Spleen (tissue), 11 donors: Measurements from ENCODE around the gene FAM193A. TPM values are rescaled to one million over a fixed set of nuclear protein-coding genes. Genes with fewer than 3 reads are reported as not detected.
A peak's percentile ranks its signal among the peaks of the same experiment; 100 is the strongest.

Experiments used
- DNase-seq: peaks from one replicate; pipeline ENCODE4 v3.0.0-alpha.2; 2020
- H3K27ac ChIP-seq, 8 donors: fragments of 200-600 bp; sonication (generic) in 7 of 8; 1 replicate in 4 of 8; 2 replicates in 4 of 8; pipeline versions ENCODE4 v1.5.0 to v1.8.0; 2016 to 2021; ENCODE audit warnings: inconsistent platforms in 4 of 8, mild to moderate bottlenecking in 4 of 8, moderate library complexity in 1 of 8
- H3K27me3 ChIP-seq, 7 donors: fragments of 200-600 bp; sonication (generic) in 6 of 7; replicated peaks in 1 of 7; 1 replicate in 4 of 7; 2 replicates in 3 of 7; pipeline versions ENCODE4 v1.5.0 to v1.8.0; 2016 to 2021; ENCODE audit warnings: inconsistent platforms in 3 of 7, mild to moderate bottlenecking in 1 of 7
- H3K36me3 ChIP-seq, 6 donors: fragments of 200-600 bp; sonication (generic) in 5 of 6; 1 replicate in 4 of 6; 2 replicates in 2 of 6; pipeline versions ENCODE4 v1.5.0 to v1.8.0; 2016 to 2021; ENCODE audit warnings: inconsistent platforms in 2 of 6
- H3K4me1 ChIP-seq, 6 donors: fragments of 200-600 bp; sonication (generic) in 5 of 6; 1 replicate in 3 of 6; 2 replicates in 3 of 6; pipeline versions ENCODE4 v1.5.0 to v1.8.0; 2016 to 2021; ENCODE audit warnings: inconsistent platforms in 3 of 6
- H3K4me3 ChIP-seq, 8 donors: fragments of 200-600 bp; sonication (generic) in 7 of 8; 1 replicate in 4 of 8; 2 replicates in 4 of 8; pipeline versions ENCODE4 v1.5.0 to v1.8.0; 2016 to 2021; ENCODE audit warnings: inconsistent platforms in 4 of 8, mild to moderate bottlenecking in 4 of 8, moderate library complexity in 2 of 8
- H3K9me3 ChIP-seq, 8 donors: fragments of 200-600 bp; sonication (generic) in 7 of 8; 1 replicate in 4 of 8; 2 replicates in 4 of 8; pipeline versions ENCODE4 v1.5.0 to v1.8.0; 2016 to 2021; ENCODE audit warnings: inconsistent platforms in 4 of 8
- POLR2A ChIP-seq, 3 donors: fragments of 450-650 bp; IDR thresholded peaks; one replicate each; pipeline ENCODE4 v1.5.1; 2017; ENCODE audit warnings: antibody characterized with exemption in 3 of 3, mild to moderate bottlenecking in 1 of 3
- POLR2AphosphoS5 ChIP-seq, 3 donors: sonication (generic); formaldehyde crosslinking; IDR thresholded peaks; one replicate each; pipeline ENCODE4 v1.5.1; 2017; ENCODE audit warnings: antibody characterized with exemption in 3 of 3
- WGBS, 5 donors: extraction: QIAGEN DNeasy Blood & Tissue Kit in 3 of 5; methylation state at CpG; one replicate each; pipeline versions ENCODE4 v1.1.5 to v1.1.7; 2013 to 2018; 5-methylcytosine and 5-hydroxymethylcytosine counted together
- intact Hi-C: fragments of 100-400 bp; cut with DNase I; formaldehyde crosslinking; loops from one replicate; pipeline ENCODE4 v1.15.0; 2023; ENCODE audit warnings: low total_unique reads
- polyA plus RNA-seq, 3 donors: library from polyadenylated mRNA; stranded (reverse); fragments of 200-250 nt; gene quantifications; one replicate each; pipeline ENCODE4 v1.2.1, GENCODE V29; 2013
- total RNA-seq, 7 donors: library from RNA; depleted of rRNA in 3 of 7; stranded (reverse); fragments of >200 nt in 3 of 7; fragmentation: NEBNext Ultra II Directional in 4 of 7; extraction: Animal tissue kit (Norgen Biotek cat#: 25700) in 4 of 7; gene quantifications; one replicate each; pipeline versions ENCODE4 v1.1.0 to v1.2.1, GENCODE V29; 2016 to 2021
- TF ChIP-seq, protein P1 (sequence below), 11 experiments: fragments of 200-600 bp in 7 of 11; fragments of 450-650 bp in 4 of 11; sonication (generic) in 4 of 11; IDR thresholded peaks in 8 of 11; conservative IDR thresholded peaks in 3 of 11; 1 replicate in 7 of 11; 2 replicates in 4 of 11; pipeline versions ENCODE4 v1.4.0 to v1.8.0; 2016 to 2021; ENCODE audit warnings: antibody characterized with exemption in 11 of 11, inconsistent platforms in 4 of 11, mild to moderate bottlenecking in 1 of 11
- donor health status: healthy with polysubstance abuse.
- donor health status: DM: no; HTN: no; CAD: no; lungs with moderate emphysema.
- donor health status: DM: no; HTN: no; CAD: no.
- donor health status: Bipolar disorder and iron deficiency.
- donor health status: healthy.
- donor health status: DM: no; HTN: no; CAD: no.
- donor health status: DM: yes; HTN: yes; CAD: no.

The FAM193A gene
- total and polyA plus RNA-seq, 10 donors = 6.2 to 37.7 (median 31.6) TPM

DNA sequence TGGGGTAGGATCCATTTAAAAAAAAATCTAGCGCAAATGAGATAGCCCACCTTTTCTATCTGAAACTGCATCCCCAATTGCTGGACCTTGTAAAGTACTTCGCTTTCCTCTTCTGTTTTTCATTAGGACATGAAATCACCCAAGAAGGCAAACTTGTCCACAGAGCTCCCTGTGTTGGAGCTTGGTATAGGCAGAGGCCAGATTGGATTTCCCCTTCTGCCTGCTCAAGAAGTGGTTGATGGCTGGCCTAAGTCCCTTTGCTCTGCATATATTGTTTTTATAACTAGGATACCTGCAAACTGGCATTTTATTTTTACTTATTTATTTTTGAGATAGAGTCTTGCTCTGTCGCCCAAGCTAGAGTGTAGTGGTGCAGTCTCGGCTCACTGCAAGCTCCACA lies 39.1 kb upstream of the FAM193A start:
- intact Hi-C loops = no loop called here
- TF ChIP-seq POLR2AphosphoS5 (IDR thresholded peaks at IDR 0.05) (no peak), POLR2A (IDR thresholded peaks at IDR 0.05) (no peak)
- TF ChIP-seq, protein P1, sequence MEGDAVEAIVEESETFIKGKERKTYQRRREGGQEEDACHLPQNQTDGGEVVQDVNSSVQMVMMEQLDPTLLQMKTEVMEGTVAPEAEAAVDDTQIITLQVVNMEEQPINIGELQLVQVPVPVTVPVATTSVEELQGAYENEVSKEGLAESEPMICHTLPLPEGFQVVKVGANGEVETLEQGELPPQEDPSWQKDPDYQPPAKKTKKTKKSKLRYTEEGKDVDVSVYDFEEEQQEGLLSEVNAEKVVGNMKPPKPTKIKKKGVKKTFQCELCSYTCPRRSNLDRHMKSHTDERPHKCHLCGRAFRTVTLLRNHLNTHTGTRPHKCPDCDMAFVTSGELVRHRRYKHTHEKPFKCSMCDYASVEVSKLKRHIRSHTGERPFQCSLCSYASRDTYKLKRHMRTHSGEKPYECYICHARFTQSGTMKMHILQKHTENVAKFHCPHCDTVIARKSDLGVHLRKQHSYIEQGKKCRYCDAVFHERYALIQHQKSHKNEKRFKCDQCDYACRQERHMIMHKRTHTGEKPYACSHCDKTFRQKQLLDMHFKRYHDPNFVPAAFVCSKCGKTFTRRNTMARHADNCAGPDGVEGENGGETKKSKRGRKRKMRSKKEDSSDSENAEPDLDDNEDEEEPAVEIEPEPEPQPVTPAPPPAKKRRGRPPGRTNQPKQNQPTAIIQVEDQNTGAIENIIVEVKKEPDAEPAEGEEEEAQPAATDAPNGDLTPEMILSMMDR (IDR thresholded peaks at IDR 0.05 in 8 of 11, conservative IDR thresholded peaks at IDR 0.05 in 3 of 11) = no peak
- no peak for DNase-seq
- Histone ChIP-seq H3K36me3 (peaks cover 7 to 100% (median 77%) of the 10 kb centered on the region in 6 donors), H3K4me3 (no peak overlapping the region), H3K9me3 (no peaks in the 10 kb centered on the region), H3K27ac (peak overlapping the region in 7 of 8 donors; percentile 3 to 74 (median 59)), H3K27me3 (no peaks in the 10 kb centered on the region), H3K4me1 (peaks cover 0 to 57% (median 29%) of the 10 kb centered on the region in 6 donors)
- WGBS, 5 donors = 76 to 94% (median 88%) methylated on average over 4 of the region's 4 CpGs

DNA sequence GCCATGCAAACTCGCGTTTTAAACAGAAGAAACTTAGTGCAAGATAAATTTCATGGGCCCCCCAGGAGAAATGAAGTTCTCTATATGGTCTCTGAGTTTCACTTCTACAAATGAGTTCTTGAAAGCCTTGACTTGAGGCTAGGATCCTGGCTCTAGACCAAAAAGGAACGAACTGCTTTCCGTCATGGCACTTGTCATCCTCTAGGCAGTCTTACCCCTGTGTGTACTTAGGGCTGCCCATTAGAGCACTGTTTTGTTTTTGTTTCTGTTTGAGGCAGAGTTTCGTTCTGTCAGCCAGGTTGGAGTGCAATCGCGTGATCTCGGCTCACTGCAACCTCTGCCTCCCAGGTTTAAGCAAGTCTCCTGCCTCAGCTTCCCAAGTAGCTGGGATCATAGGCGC lies 38.5 kb upstream of the FAM193A start:
- Histone ChIP-seq H3K4me3 (no peak overlapping the region), H3K4me1 (peaks cover 0 to 51% (median 25%) of the 10 kb centered on the region in 6 donors), H3K9me3 (no peaks in the 10 kb centered on the region), H3K27me3 (no peaks in the 10 kb centered on the region), H3K36me3 (peaks cover under 1 to 100% (median 76%) of the 10 kb centered on the region in 6 donors), H3K27ac (peak overlapping the region in 6 of 8 donors; percentile 4 to 74 (median 64))
- intact Hi-C loops = no loop called here
- DNase-seq = no peak
- 57 to 84% (median 80%) methylated on average over 9 of the region's 9 CpGs for WGBS, 5 donors
- TF ChIP-seq POLR2A (IDR thresholded peaks at IDR 0.05) (no peak), POLR2AphosphoS5 (IDR thresholded peaks at IDR 0.05) (peak in 1 of 3 donors; percentile 65)
- TF ChIP-seq, protein P1 (IDR thresholded peaks at IDR 0.05 in 8 of 11, conservative IDR thresholded peaks at IDR 0.05 in 3 of 11) = peak in 1 of 11 experiments; percentile 15

DNA sequence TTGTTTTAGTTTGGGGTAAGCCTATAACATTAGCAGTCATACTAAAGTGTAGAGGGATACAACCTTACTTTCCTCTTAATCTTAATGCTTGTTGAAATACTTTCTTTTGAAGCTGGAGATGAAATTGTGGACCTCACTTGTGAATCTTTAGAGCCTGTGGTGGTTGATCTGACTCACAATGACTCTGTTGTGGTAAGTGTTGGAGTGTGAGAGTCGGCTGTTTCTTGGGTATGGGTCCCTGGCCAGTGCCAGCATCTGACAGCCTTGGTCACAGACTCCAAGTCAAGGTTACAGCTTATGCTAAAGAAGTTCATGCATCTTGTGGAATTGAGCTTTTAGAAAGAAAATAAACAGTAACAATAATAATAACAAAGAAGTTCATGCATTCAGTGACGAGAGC lies 35.9 kb upstream of the FAM193A start:
- intact Hi-C loops = no loop called here
- TF ChIP-seq POLR2A (IDR thresholded peaks at IDR 0.05) (no peak), POLR2AphosphoS5 (IDR thresholded peaks at IDR 0.05) (no peak)
- TF ChIP-seq, protein P1 (IDR thresholded peaks at IDR 0.05 in 8 of 11, conservative IDR thresholded peaks at IDR 0.05 in 3 of 11) = no peak
- H3K27me3 ChIP-seq = no peaks in the 10 kb centered on the region

DNA sequence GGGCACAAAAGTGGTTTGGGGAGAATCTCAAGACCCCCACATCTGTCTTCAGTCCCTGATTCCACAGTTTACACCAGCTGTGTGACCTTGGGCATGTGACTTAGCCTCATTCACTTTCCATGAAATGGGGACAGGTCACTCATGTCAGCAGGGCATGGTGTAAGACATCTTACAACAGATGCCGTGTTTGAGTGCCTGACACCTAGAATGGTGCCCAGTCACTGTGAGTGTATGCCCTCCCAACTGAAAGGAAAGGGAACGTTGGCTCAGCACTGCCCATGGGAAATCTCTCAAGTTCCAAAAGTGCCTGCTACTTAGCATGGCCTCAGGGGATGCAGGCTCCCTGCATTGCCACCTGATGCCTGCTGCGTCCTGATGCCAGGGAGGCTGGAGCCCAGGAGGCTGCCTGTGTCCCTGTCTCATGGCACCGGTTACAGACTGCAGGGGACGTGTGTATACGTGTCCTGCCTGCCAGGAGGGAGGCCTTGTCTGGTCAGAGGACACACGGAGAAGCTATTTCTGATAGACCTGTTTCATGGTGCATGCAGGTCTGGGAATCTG lies 35.3 kb upstream of the FAM193A start:
- H3K27me3 ChIP-seq = no peaks in the 10 kb centered on the region
- peaks cover 0 to 33% (median 16%) of the 10 kb centered on the region in 6 donors for H3K4me1 ChIP-seq
- no peak for DNase-seq
- H3K4me3 ChIP-seq = no peak overlapping the region
- H3K27ac ChIP-seq = no peak overlapping the region
- peak; percentile 12 to 70 (median 31) for TF ChIP-seq POLR2AphosphoS5 (IDR thresholded peaks at IDR 0.05)
- TF ChIP-seq, protein P1 (IDR thresholded peaks at IDR 0.05 in 8 of 11, conservative IDR thresholded peaks at IDR 0.05 in 3 of 11) = no peak
- no peak for TF ChIP-seq POLR2A (IDR thresholded peaks at IDR 0.05)
- no peaks in the 10 kb centered on the region for H3K9me3 ChIP-seq
- H3K36me3 ChIP-seq = peaks cover 0 to 100% (median 76%) of the 10 kb centered on the region in 6 donors
- 89 to 97% (median 96%) methylated on average over 5 to 7 of the region's 7 CpGs for WGBS, 5 donors
- intact Hi-C loops = no loop called here

More for the DNA sequence above, 35.9 kb upstream of the FAM193A start:
- 85 to 91% (median 88%) methylated on average over 2 of the region's 2 CpGs for WGBS, 5 donors
- H3K4me1 ChIP-seq = peaks cover 0 to 38% (median 19%) of the 10 kb centered on the region in 6 donors
- peaks cover 0 to 100% (median 76%) of the 10 kb centered on the region in 6 donors for H3K36me3 ChIP-seq
- DNase-seq = no peak
- H3K4me3 ChIP-seq = no peak overlapping the region
- H3K27ac ChIP-seq = no peak overlapping the region
- H3K9me3 ChIP-seq = no peaks in the 10 kb centered on the region
